HepG2 (cell line): ENCODE results near the gene ZFHX3. TPM values are rescaled to one million over a fixed set of nuclear protein-coding genes. Genes with fewer than 3 reads are reported as not detected.
A peak's percentile ranks its signal among the peaks of the same experiment; 100 is the strongest.

Experiments used
- ATF6 ChIP-seq: sonication (generic); formaldehyde crosslinking; conservative IDR thresholded peaks from 2 replicates; pipeline ENCODE4 v1.4.0; 2020; ENCODE audit warnings: missing genetic modification reagents
- FOXK2 ChIP-seq: fragments of 450-650 bp; IDR thresholded peaks from 2 replicates; pipeline ENCODE4 v1.6.1; 2016
- MAF1 ChIP-seq: sonication (generic); formaldehyde crosslinking; IDR thresholded peaks from 2 replicates; pipeline ENCODE4 v1.5.0; 2020; ENCODE audit warnings: missing genetic modification reagents, borderline replicate concordance
- ZNF230 ChIP-seq: sonication (generic); formaldehyde crosslinking; IDR thresholded peaks from 2 replicates; pipeline ENCODE4 v1.4.0; 2020; ENCODE audit warnings: mild to moderate bottlenecking, missing genetic modification reagents
- ZNF276 ChIP-seq: sonication (generic); formaldehyde crosslinking; IDR thresholded peaks from 2 replicates; pipeline ENCODE4 v1.4.0; 2020; ENCODE audit warnings: mild to moderate bottlenecking, low read depth, missing genetic modification reagents
- ZSCAN5A ChIP-seq: sonication (generic); formaldehyde crosslinking; IDR thresholded peaks from 2 replicates; pipeline ENCODE4 v1.8.0; 2022; ENCODE audit warnings: mild to moderate bottlenecking, missing genetic modification reagents, borderline replicate concordance
- polyA plus RNA-seq, 8 experiments: library from polyadenylated mRNA; depleted of rRNA in 3 of 8; stranded (reverse) in 7 of 8; unstranded in 1 of 8; fragments of >200 nt; fragmentation: Illumina TruSeq in 4 of 8; extraction: Trizol in 4 of 8; gene quantifications; 2 replicates each; pipeline versions ENCODE4 v1.2.1 to v1.2.3, GENCODE V29; 2011 to 2016; ENCODE audit warnings: low read depth in 4 of 8, missing spikeins in 1 of 8, mixed read lengths in 1 of 8; ENCODE audit not compliant: insufficient read depth in 1 of 8
- total RNA-seq, 5 experiments: library from RNA; depleted of rRNA; stranded (reverse); fragments of >200 nt; fragmentation: Illumina TruSeq; extraction: Trizol; gene quantifications; 2 replicates each; pipeline ENCODE4 v1.2.3, GENCODE V29; 2016; ENCODE audit warnings: low read depth in 1 of 5
- TF ChIP-seq, protein P1 (sequence below): sonication (generic); formaldehyde crosslinking; IDR thresholded peaks from one replicate; pipeline ENCODE4 v1.5.1; 2020; ENCODE audit warnings: mild to moderate bottlenecking, missing genetic modification reagents; ENCODE audit errors: not compliant biosample characterization
- TF ChIP-seq, protein P2 (sequence below): sonication (generic); formaldehyde crosslinking; IDR thresholded peaks from 2 replicates; pipeline ENCODE4 v1.5.1; 2020; ENCODE audit warnings: mild to moderate bottlenecking, missing genetic modification reagents

Gene ZFHX3
- total and polyA plus RNA-seq, 2 of the 13 experiments (the other 11 are each of a cell fraction or from before 2014, with no cell fraction given): 5.0 to 6.0 TPM

- TF ChIP-seq, protein P1, sequence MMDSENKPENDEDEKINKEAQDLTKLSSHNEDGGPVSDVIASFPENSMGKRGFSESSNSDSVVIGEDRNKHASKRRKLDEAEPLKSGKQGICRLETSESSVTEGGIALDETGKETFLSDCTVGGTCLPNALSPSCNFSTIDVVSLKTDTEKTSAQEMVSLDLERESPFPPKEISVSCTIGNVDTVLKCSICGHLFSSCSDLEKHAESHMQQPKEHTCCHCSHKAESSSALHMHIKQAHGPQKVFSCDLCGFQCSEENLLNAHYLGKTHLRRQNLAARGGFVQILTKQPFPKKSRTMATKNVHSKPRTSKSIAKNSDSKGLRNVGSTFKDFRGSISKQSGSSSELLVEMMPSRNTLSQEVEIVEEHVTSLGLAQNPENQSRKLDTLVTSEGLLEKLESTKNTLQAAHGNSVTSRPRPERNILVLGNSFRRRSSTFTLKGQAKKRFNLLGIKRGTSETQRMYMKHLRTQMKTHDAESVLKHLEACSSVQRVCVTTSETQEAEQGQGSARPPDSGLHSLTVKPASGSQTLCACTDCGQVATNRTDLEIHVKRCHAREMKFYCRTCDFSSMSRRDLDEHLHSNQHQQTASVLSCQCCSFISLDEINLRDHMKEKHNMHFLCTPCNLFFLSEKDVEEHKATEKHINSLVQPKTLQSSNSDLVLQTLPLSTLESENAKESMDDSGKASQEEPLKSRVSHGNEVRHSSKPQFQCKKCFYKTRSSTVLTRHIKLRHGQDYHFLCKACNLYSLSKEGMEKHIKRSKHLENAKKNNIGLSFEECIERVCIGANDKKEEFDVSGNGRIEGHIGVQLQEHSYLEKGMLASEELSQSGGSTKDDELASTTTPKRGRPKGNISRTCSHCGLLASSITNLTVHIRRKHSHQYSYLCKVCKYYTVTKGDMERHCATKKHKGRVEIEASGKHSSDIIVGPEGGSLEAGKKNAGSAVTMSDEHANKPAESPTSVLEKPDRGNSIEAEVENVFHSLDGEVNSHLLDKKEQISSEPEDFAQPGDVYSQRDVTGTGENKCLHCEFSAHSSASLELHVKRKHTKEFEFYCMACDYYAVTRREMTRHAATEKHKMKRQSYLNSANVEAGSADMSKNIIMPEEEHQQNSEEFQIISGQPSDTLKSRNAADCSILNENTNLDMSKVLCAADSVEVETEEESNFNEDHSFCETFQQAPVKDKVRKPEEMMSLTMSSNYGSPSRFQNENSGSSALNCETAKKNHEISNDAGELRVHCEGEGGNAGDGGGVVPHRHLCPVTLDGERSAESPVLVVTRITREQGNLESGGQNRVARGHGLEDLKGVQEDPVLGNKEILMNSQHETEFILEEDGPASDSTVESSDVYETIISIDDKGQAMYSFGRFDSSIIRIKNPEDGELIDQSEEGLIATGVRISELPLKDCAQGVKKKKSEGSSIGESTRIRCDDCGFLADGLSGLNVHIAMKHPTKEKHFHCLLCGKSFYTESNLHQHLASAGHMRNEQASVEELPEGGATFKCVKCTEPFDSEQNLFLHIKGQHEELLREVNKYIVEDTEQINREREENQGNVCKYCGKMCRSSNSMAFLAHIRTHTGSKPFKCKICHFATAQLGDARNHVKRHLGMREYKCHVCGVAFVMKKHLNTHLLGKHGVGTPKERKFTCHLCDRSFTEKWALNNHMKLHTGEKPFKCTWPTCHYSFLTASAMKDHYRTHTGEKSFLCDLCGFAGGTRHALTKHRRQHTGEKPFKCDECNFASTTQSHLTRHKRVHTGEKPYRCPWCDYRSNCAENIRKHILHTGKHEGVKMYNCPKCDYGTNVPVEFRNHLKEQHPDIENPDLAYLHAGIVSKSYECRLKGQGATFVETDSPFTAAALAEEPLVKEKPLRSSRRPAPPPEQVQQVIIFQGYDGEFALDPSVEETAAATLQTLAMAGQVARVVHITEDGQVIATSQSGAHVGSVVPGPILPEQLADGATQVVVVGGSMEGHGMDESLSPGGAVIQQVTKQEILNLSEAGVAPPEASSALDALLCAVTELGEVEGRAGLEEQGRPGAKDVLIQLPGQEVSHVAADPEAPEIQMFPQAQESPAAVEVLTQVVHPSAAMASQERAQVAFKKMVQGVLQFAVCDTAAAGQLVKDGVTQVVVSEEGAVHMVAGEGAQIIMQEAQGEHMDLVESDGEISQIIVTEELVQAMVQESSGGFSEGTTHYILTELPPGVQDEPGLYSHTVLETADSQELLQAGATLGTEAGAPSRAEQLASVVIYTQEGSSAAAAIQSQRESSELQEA (CRISPR knock-in tag): peak; percentile 47
- TF ChIP-seq FOXK2 (no peak), ZNF276 (CRISPR knock-in tag) (0 out of 2 replicates have a peak, but pooled peaks have one; percentile 59), ATF6 (CRISPR knock-in tag) (no peak), MAF1 (peak; percentile 82; the same call in 1 of the 2 replicates), ZSCAN5A (no peak), ZNF230 (CRISPR knock-in tag) (0 out of 2 replicates have a peak, but pooled peaks have one; percentile 46)
- TF ChIP-seq, protein P2, sequence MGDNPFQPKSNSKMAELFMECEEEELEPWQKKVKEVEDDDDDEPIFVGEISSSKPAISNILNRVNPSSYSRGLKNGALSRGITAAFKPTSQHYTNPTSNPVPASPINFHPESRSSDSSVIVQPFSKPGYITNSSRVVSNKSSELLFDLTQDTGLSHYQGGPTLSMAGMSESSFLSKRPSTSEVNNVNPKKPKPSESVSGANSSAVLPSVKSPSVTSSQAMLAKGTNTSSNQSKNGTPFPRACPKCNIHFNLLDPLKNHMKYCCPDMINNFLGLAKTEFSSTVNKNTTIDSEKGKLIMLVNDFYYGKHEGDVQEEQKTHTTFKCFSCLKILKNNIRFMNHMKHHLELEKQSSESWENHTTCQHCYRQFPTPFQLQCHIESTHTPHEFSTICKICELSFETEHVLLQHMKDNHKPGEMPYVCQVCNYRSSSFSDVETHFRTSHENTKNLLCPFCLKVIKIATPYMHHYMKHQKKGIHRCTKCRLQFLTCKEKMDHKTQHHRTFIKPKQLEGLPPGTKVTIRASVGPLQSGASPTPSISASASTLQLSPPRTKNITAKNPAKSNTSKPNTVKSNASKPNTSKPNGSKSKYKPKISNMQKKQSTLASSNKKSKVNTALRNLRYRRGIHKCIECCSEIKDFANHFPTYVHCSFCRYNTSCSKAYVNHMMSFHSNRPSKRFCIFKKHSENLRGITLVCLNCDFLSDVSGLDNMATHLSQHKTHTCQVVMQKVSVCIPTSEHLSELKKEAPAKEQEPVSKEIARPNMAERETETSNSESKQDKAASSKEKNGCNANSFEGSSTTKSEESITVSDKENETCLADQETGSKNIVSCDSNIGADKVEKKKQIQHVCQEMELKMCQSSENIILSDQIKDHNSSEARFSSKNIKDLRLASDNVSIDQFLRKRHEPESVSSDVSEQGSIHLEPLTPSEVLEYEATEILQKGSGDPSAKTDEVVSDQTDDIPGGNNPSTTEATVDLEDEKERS (CRISPR knock-in tag): 0 out of 2 replicates have a peak, but pooled peaks have one; percentile 22
Measured at GRCh38 chr16:73047536-73048291, at the start of gene ZFHX3 (continued).
